OCI-LY1 (cell line): ENCODE measurements around the gene TBX18.

Experiments
- H2AFZ ChIP-seq: fragments of 200-600 bp; sonication (generic), shearing (Covaris generic); 2 replicates; pipeline ENCODE4 v1.6.0; 2014; ENCODE audit warnings: antibody characterized with exemption, mild to moderate bottlenecking, low read length
- H3F3A ChIP-seq: fragments of 200-600 bp; sonication (generic), shearing (Covaris generic); 2 replicates; pipeline ENCODE4 v1.6.0; 2014; ENCODE audit warnings: mild to moderate bottlenecking, antibody characterized with exemption, low read length, moderate library complexity; ENCODE audit not compliant: insufficient read depth
- H3K27ac ChIP-seq: fragments of 200-600 bp; sonication (generic); 2 replicates; pipeline ENCODE4 v1.5.1; 2014; ENCODE audit warnings: low read length, mixed run types, mild to moderate bottlenecking, low read depth; ENCODE audit not compliant: poor library complexity, severe bottlenecking
- H3K27me3 ChIP-seq: fragments of 200-600 bp; sonication (generic); 2 replicates; pipeline ENCODE4 v1.6.0; 2014; ENCODE audit warnings: antibody characterized with exemption, mild to moderate bottlenecking, low read length, moderate library complexity; ENCODE audit not compliant: insufficient read depth
- H3K36me3 ChIP-seq: fragments of 200-600 bp; sonication (generic); 2 replicates; pipeline ENCODE4 v1.6.1; 2014; ENCODE audit warnings: mild to moderate bottlenecking, antibody characterized with exemption, low read length, moderate library complexity, mixed read lengths; ENCODE audit not compliant: insufficient read depth
- H3K4me1 ChIP-seq: fragments of 200-600 bp; sonication (generic); 2 replicates; pipeline ENCODE4 v1.5.1; 2014; ENCODE audit warnings: mild to moderate bottlenecking, low read length, moderate library complexity; ENCODE audit not compliant: insufficient read depth, severe bottlenecking
- H3K4me2 ChIP-seq: fragments of 200-600 bp; sonication (generic), shearing (Covaris generic); 2 replicates; pipeline ENCODE4 v1.6.1; 2014; ENCODE audit warnings: low read length
- H3K4me3 ChIP-seq: fragments of 200-600 bp; sonication (generic); 2 replicates; pipeline ENCODE4 v1.5.1; 2014; ENCODE audit warnings: low read length, low read depth, mild to moderate bottlenecking, mixed read lengths; ENCODE audit not compliant: poor library complexity, severe bottlenecking
- H3K79me2 ChIP-seq: fragments of 200-600 bp; shearing (Covaris generic); 2 replicates; pipeline ENCODE4 v1.6.1; 2016; ENCODE audit warnings: mixed run types, low read length, mixed read lengths; ENCODE audit not compliant: insufficient read depth
- H3K9ac ChIP-seq: fragments of 200-600 bp; sonication (generic), shearing (Covaris generic); 2 replicates; pipeline ENCODE4 v1.6.1; 2014; ENCODE audit warnings: mild to moderate bottlenecking, low read length, mixed read lengths
- H3K9me2 ChIP-seq: fragments of 200-600 bp; sonication (generic), shearing (Covaris generic); 2 replicates; pipeline ENCODE4 v1.6.1; 2014; ENCODE audit warnings: low read depth, mild to moderate bottlenecking, low read length, mixed read lengths
- H3K9me3 ChIP-seq: fragments of 200-600 bp; shearing (Covaris generic); 2 replicates; pipeline ENCODE4 v1.6.1; 2014; ENCODE audit warnings: low read length, mixed read lengths
- H4K20me1 ChIP-seq: fragments of 200-600 bp; sonication (generic), shearing (Covaris generic); 2 replicates; pipeline ENCODE4 v1.6.0; 2016; ENCODE audit warnings: mild to moderate bottlenecking, low read length; ENCODE audit not compliant: insufficient read depth
- CTCF ChIP-seq: fragments of 200-600 bp; sonication (generic), shearing (Covaris generic); IDR thresholded peaks from 2 replicates; pipeline ENCODE4 v1.5.1; 2017; ENCODE audit warnings: mild to moderate bottlenecking, antibody characterized with exemption, low read length, moderate library complexity, mixed read lengths
- EZH2 ChIP-seq: fragments of 200-600 bp; sonication (generic), shearing (Covaris generic); IDR thresholded peaks from 2 replicates; pipeline ENCODE4 v1.8.0; 2017; ENCODE audit warnings: borderline replicate concordance, mixed run types, mild to moderate bottlenecking, antibody characterized with exemption, low read length, moderate library complexity, mixed read lengths

The TBX18 gene

GRCh38 chr6:84808491-84809061 lies 44.2 kb upstream of the TBX18 start:
- no peaks in the 10 kb centered on the region for H3F3A ChIP-seq
- no peaks in the 10 kb centered on the region for H3K36me3 ChIP-seq
- no peak for TF ChIP-seq EZH2
- TF ChIP-seq CTCF = no peak
- no peaks in the 10 kb centered on the region for H3K27me3 ChIP-seq
- H3K27ac ChIP-seq = no peak overlapping the region
- H3K4me3 ChIP-seq = no peak overlapping the region
- no peaks in the 10 kb centered on the region for H3K4me1 ChIP-seq
- H3K9ac ChIP-seq = no peak overlapping the region
- H3K9me3 ChIP-seq = no peaks in the 10 kb centered on the region
- no peak overlapping the region for H2AFZ ChIP-seq
- no peaks in the 10 kb centered on the region for H3K79me2 ChIP-seq
- H4K20me1 ChIP-seq = no peaks in the 10 kb centered on the region
- no peak overlapping the region for H3K4me2 ChIP-seq
- no peaks in the 10 kb centered on the region for H3K9me2 ChIP-seq

- no peaks in the 10 kb centered on the region for H3K9me2 ChIP-seq
- H3K9me3 ChIP-seq = no peaks in the 10 kb centered on the region
- no peaks in the 10 kb centered on the region for H3F3A ChIP-seq
- no peak overlapping the region for H3K9ac ChIP-seq
- no peaks in the 10 kb centered on the region for H3K4me1 ChIP-seq
- H3K27me3 ChIP-seq = no peaks in the 10 kb centered on the region
- no peaks in the 10 kb centered on the region for H4K20me1 ChIP-seq
- H3K27ac ChIP-seq = no peak overlapping the region
- no peak overlapping the region for H3K4me3 ChIP-seq
- H3K79me2 ChIP-seq = no peaks in the 10 kb centered on the region
- H3K36me3 ChIP-seq = no peaks in the 10 kb centered on the region
- TF ChIP-seq EZH2 (no peak), CTCF (no peak)
- no peak overlapping the region for H2AFZ ChIP-seq
- H3K4me2 ChIP-seq = no peak overlapping the region
These were observed 40.7 kb upstream of the TBX18 start for GRCh38 chr6:84805145-84805544.

- no peaks in the 10 kb centered on the region for H3K27me3 ChIP-seq
- no peaks in the 10 kb centered on the region for H3K9me2 ChIP-seq
- H3K27ac ChIP-seq = no peak overlapping the region
- H3K9ac ChIP-seq = no peak overlapping the region
- H3F3A ChIP-seq = no peaks in the 10 kb centered on the region
- H3K9me3 ChIP-seq = no peaks in the 10 kb centered on the region
- no peak overlapping the region for H3K4me3 ChIP-seq
- H2AFZ ChIP-seq = no peak overlapping the region
- no peaks in the 10 kb centered on the region for H3K4me1 ChIP-seq
- no peaks in the 10 kb centered on the region for H4K20me1 ChIP-seq
- H3K79me2 ChIP-seq = no peaks in the 10 kb centered on the region
- no peak overlapping the region for H3K4me2 ChIP-seq
- TF ChIP-seq EZH2 (no peak), CTCF (no peak)
- H3K36me3 ChIP-seq = no peaks in the 10 kb centered on the region
These were observed 40.3 kb upstream of the TBX18 start for GRCh38 chr6:84804720-84805119.
